Astrocyte of the cerebellum (primary cell): ENCODE data around the gene GLIS1.
"Not testable (repeated sequence)": the region's sequence is repeated elsewhere in the genome, so short reads cannot be mapped to it uniquely, and the experiment has no call there.

Experiments
- DNase-seq: peaks from one replicate; pipeline ENCODE4 v3.0.0-alpha.2; 2011; ENCODE audit warnings: low read depth
- H3K4me3 ChIP-seq: 2 replicates; pipeline ENCODE4 v1.5.1; 2011; ENCODE audit warnings: mild to moderate bottlenecking, low read depth, low read length, moderate library complexity
- in situ Hi-C: cut with HindIII; loops from 2 replicates; pipeline ENCODE4 v1.10.0; 2017; ENCODE audit warnings: low sequenced_read_pairs
- TF ChIP-seq, protein P1 (sequence below): IDR thresholded peaks from 2 replicates; pipeline ENCODE4 v1.5.1; 2012; ENCODE audit warnings: low read length, low read depth, moderate library complexity, mild to moderate bottlenecking; ENCODE audit errors: missing control alignments

GLIS1 gene

DNA sequence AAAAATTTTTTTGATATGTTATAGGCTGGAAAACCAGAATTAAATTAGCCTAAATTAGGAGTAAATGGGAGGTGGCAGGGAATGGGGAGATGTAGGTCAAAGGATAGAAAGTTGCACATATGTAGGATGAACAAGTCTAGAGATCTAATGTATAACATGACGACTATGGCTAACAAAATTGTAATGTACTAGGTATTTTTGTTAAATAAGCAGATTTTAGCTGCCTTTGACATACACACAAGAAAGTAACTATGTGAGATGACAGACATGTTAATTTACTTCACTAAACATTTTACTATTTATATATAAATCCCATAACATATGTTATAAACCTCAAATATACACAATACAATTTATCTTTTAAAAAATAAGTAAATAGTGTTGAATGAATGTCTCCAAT is 30.2 kb upstream of the GLIS1 start:
- no peak overlapping the region for H3K4me3 ChIP-seq
- in situ Hi-C loops = no loop called here
- no peak for DNase-seq
- TF ChIP-seq, protein P1, sequence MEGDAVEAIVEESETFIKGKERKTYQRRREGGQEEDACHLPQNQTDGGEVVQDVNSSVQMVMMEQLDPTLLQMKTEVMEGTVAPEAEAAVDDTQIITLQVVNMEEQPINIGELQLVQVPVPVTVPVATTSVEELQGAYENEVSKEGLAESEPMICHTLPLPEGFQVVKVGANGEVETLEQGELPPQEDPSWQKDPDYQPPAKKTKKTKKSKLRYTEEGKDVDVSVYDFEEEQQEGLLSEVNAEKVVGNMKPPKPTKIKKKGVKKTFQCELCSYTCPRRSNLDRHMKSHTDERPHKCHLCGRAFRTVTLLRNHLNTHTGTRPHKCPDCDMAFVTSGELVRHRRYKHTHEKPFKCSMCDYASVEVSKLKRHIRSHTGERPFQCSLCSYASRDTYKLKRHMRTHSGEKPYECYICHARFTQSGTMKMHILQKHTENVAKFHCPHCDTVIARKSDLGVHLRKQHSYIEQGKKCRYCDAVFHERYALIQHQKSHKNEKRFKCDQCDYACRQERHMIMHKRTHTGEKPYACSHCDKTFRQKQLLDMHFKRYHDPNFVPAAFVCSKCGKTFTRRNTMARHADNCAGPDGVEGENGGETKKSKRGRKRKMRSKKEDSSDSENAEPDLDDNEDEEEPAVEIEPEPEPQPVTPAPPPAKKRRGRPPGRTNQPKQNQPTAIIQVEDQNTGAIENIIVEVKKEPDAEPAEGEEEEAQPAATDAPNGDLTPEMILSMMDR = no peak

DNA sequence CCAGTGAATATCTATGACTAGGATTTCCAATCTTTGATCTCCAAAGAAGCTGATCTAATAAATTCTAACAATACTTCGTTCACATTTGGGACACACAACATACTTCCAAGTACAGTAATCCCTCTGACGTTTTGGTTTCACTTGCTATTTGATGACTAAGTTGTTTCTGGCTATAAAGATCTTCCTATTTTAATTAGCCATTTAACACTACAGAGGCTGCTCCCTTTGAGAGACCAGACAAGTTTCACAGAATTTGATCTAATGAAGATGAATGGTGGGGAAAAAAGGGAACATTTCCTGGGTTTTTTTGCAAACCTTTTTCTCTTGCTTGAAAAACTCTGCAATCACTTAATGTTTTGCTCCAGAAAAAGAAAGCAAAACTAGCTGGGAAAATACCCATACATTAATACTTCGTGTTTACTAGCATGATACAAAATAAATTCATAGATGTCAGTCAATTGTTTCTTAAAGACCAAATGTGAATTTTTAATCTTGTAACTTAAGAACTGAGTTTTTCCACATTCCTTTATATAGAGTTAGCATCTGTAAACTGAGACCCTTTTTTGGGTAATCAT is 28.0 kb upstream of the GLIS1 start:
- DNase-seq = peak; percentile 22
- in situ Hi-C loops = no loop called here
- no peak overlapping the region for H3K4me3 ChIP-seq
- TF ChIP-seq, protein P1 = no peak

DNA sequence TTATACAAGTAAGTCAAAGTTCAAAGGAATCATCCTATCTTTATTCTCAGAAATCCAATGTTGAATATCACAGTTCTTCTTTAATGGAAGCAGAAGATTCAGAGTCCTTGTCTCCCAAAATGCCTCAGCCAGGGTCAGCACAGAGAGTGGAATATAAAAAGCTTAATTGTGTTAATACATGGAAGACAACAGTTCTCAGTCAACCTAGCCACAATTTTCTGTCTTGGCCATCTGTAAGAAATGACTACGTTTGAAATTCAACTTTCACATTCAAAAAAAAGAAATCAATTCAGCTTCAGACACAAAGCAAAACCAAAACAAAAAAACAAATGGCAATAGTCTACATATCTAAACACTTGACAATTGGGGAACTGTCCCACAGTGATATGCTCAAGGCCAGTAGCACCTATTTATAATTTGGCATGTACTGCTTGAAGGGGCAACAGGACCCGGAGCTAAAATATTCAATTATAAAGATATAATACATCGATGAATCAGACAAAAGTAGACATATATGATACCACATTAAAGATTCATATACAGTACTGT is 27.3 kb upstream of the GLIS1 start:
- TF ChIP-seq, protein P1 = no peak
- in situ Hi-C loops = no loop called here
- H3K4me3 ChIP-seq = no peak overlapping the region
- no peak for DNase-seq

DNA sequence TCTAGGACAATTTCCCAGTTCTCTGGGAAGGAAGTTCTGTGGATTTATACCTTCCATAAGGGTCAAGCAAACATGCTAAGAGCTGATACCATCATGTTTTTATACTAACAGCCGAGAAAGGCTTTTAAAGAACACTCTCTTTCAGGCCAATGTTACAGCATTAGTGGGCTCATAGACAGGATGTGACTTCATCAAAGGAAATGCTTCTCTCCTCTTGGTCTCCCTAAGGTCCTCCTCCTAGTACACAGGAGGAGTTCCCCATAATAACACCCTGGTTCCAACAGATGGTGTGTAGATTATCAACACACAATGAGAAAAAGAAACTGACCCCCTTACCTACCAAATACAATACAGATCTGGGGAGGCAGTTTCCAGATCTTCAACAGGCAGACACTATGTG is 26.7 kb upstream of the GLIS1 start:
- DNase-seq = no peak
- in situ Hi-C loops = no loop called here

DNA sequence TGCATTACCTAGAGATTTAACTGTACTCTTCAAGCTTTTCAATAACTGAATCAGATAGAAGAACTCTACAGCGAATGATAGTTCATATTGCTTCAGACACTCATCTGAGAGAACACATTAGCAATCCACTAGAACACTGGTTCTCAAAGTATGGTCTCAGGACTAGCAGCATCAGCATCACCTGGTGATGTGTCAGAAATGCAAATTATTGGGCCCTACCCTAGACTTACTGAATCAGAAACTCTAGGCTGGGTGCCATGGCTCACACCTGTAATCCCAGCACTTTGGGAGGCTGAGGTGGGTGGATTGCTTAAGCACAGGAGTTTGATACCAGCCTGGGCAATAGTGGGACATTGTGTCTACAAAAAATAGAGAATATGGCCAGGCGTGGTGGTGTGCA is 24.9 kb upstream of the GLIS1 start:
- H3K4me3 ChIP-seq = no peak overlapping the region
- in situ Hi-C loops = no loop called here
- DNase-seq = no peak
- TF ChIP-seq, protein P1 = no peak

More for the DNA sequence above, 26.7 kb upstream of the GLIS1 start:
- TF ChIP-seq, protein P1 = no peak
- no peak overlapping the region for H3K4me3 ChIP-seq

DNA sequence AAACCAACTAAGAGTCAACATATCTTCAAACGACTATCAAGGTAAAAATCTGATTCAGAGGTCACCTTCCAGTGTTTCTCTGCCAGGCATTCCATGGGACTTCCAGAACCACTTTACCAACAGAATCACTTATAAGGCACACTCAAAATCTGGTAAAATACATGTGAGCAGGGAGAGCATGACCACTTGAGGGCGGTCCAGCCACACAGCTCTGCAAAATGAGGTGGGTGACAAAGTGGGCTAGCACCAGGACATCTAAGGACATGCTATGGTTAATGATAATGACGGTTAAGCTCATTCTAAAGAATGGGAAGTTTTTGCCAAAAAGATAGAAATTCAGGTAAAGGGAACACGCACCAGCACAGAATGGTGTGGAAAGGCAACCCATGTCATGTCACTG is 24.5 kb upstream of the GLIS1 start:
- no peak for DNase-seq
- in situ Hi-C loops = no loop called here
- TF ChIP-seq, protein P1 = no peak
- H3K4me3 ChIP-seq = no peak overlapping the region

DNA sequence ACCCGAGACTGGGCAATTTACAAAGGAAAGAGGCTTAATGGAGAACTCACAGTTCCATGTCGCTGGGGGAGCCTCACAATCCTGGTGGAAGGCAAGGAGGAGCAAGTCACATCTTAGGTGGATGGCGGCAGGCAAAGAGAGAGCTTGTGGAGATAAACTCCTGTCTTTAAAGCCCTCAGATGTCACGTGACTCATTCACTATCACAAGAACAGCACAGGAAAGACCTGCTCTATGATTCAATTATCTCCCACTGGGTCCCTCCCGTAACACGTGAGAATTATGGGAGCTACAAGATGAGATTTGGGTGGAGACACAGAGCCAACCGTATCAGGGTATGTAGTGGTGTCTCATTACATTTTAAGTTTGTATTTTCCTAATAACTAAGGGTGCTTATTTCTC is 21.5 kb upstream of the GLIS1 start:
- DNase-seq, H3K4me3 ChIP-seq, in situ Hi-C loops: not testable (repeated sequence)
